Loucy (cell line): ENCODE measurements around the gene ARHGAP11A.

ENCODE experiments used
- CTCF ChIP-seq: fragments of 200-600 bp; sonication (generic); conservative IDR thresholded peaks from 2 replicates; pipeline ENCODE4 v1.5.1; 2014; ENCODE audit warnings: mild to moderate bottlenecking, antibody characterized with exemption, low read length
- EZH2phosphoT487 ChIP-seq: fragments of 200-600 bp; IDR thresholded peaks from 2 replicates; pipeline ENCODE4 v1.6.1; 2018; ENCODE audit warnings: antibody characterized with exemption, mild to moderate bottlenecking, moderate library complexity, borderline replicate concordance

GRCh38 chr15:32656496-32656895, 41.2 kb downstream of the ARHGAP11A start:
- TF ChIP-seq CTCF (no peak), EZH2phosphoT487 (no peak)
